GM10248 (cell line): ENCODE measurements around the gene LYPD6B.

Experiments
- CTCF ChIA-PET: fragments of 300-600 bp; sonication (Branson Sonifier 250); formaldehyde crosslinking; extraction: SDS; loops from one replicate; lab custom pipeline; 2021; ENCODE audit warnings: antibody characterized with exemption; lab: Yijun Ruan, JAX
- POLR2A ChIA-PET: fragments of 350-650 bp; sonication (Branson Sonifier 250); formaldehyde crosslinking; extraction: SDS; loops from one replicate; lab custom pipeline; 2020; ENCODE audit warnings: antibody characterized with exemption; lab: Yijun Ruan, JAX
- DNase-seq: peaks from one replicate; pipeline ENCODE4 v3.0.0; 2012; ENCODE audit errors: extremely low spot score
- TF ChIP-seq, protein P1 (sequence below): IDR thresholded peaks from 2 replicates; pipeline ENCODE4 v1.5.1; 2012; ENCODE audit warnings: mild to moderate bottlenecking, low read depth; ENCODE audit errors: extremely low read depth, missing control alignments, control extremely low read depth

LYPD6B gene

DNA sequence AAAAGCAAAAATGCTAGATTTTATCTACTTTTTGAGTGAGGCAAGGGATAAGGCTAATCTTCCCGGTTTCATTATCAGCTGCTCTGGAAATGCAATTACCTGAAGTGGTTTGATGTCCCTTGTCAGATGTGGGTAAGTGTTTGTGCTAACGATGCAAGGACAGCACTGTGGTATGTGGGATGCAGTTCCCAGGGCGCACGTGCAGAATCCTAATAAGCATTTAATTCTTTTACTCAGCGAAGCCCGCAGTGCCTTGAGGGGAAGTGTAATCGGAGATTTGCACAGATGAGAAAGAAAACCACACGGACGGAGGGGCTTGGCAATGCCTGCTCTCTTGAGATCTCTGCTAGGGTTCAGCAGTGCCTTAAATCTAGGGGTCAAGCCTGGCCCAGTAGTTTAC lies 183.4 kb downstream of the LYPD6B start:
- CTCF ChIA-PET, result no interaction called here
- DNase-seq, result no peak
- TF ChIP-seq, protein P1, sequence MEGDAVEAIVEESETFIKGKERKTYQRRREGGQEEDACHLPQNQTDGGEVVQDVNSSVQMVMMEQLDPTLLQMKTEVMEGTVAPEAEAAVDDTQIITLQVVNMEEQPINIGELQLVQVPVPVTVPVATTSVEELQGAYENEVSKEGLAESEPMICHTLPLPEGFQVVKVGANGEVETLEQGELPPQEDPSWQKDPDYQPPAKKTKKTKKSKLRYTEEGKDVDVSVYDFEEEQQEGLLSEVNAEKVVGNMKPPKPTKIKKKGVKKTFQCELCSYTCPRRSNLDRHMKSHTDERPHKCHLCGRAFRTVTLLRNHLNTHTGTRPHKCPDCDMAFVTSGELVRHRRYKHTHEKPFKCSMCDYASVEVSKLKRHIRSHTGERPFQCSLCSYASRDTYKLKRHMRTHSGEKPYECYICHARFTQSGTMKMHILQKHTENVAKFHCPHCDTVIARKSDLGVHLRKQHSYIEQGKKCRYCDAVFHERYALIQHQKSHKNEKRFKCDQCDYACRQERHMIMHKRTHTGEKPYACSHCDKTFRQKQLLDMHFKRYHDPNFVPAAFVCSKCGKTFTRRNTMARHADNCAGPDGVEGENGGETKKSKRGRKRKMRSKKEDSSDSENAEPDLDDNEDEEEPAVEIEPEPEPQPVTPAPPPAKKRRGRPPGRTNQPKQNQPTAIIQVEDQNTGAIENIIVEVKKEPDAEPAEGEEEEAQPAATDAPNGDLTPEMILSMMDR, result no peak
- POLR2A ChIA-PET, result no interaction called here

DNA sequence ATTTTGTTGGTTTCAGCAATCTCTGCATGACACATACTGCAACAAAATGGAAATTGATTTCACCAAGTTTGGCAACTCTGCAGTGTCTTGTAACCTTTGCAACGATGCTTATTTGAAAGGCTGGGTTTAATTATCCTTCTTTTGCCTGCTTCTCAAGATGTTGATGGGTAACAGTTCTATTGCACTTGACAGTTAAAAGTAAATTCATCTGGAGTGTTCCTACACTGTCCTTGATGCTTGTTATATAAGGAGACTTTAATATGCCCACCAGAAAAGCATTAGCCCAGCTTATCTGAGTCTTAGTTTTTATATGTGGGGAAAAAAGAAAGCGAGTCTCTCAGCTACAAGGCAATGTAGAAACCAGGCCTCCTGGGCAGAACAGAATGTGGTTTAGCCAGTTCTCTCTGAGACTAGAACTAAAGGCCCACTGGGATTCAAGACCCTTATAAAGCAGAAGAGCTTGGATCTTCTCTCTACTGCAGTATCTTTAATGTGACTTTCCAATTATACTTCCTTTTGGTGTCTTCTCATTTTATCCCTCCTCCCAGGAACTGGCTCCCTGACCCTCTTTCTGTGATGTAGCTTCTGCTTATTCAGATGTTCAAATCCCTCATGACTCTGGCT lies 185.1 kb downstream of the LYPD6B start:
- TF ChIP-seq, protein P1, result no peak
- DNase-seq, result no peak
- ChIA-PET POLR2A (no interaction called here), CTCF (interaction anchor here (1.0 to 1.7 kb wide), 2 partner anchors 9 to 15 kb away, joined by 5 to 6 read pairs; no protein-coding TSS in a partner anchor)

DNA sequence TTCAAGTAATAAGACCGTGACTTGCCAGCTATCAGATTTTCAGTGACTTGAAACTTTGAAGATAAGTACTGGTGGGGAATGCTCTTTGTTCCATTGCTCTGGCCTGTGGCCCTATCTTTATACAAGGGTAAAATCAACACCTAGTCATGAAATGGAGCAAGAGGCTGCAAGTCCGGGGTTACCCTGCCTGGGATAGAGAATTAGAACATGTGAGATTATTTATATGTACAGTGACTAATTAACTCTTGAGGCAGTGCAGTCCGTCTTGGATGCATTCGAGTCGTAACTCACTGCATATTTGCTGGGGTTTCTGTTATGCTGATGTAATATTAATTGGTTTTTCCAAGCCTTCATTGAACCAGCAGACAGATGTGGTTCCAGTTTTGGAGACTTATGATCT lies 186.0 kb downstream of the LYPD6B start:
- ChIA-PET CTCF (interaction anchor here (1.0 to 1.7 kb wide), 2 partner anchors 10 to 16 kb away, joined by 5 to 6 read pairs; no protein-coding TSS in a partner anchor), POLR2A (no interaction called here)
- TF ChIP-seq, protein P1, result no peak
- DNase-seq, result no peak

DNA sequence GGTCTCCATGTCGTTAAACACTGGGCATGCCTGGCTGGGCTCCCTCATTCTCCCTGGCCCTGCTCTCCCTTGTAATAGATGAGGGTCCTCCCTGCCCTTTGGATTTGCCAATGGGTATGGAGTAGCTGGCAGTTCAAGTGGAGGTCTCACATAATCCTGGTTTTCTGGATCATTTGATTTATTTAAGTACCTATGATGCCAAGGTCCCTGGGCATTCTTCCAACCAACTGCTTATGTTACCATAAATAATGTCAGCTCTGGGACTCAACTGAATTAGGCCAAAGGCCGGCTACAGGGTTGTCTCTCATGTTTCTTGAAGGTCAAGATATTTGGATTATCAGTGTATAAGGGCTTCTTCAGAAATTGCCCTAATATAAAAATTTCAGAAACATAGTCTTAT lies 186.9 kb downstream of the LYPD6B start:
- TF ChIP-seq, protein P1, result no peak
- ChIA-PET CTCF (no interaction called here), POLR2A (no interaction called here)
- no peak for DNase-seq

DNA sequence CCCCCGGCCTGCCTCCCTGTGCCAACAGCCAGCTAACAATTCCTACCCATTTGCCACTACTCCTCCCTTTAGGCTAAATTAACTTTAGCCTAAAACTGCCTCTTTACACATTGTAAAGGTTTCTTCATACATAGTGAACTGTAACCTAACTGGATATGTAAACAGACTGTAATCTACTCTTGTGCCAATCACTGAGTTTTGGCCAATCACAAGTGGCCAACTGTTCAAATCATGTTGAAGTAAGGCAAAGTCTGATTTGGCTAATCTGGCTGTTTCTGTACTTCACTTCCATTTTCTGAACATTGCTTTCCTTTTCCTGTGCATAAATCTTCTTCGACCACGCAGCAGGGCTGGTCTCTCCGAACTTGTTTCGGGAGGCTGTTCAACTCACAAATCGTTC lies 188.3 kb downstream of the LYPD6B start:
- ChIA-PET POLR2A (no interaction called here), CTCF (no interaction called here)
- no peak for DNase-seq
- TF ChIP-seq, protein P1, result no peak

DNA sequence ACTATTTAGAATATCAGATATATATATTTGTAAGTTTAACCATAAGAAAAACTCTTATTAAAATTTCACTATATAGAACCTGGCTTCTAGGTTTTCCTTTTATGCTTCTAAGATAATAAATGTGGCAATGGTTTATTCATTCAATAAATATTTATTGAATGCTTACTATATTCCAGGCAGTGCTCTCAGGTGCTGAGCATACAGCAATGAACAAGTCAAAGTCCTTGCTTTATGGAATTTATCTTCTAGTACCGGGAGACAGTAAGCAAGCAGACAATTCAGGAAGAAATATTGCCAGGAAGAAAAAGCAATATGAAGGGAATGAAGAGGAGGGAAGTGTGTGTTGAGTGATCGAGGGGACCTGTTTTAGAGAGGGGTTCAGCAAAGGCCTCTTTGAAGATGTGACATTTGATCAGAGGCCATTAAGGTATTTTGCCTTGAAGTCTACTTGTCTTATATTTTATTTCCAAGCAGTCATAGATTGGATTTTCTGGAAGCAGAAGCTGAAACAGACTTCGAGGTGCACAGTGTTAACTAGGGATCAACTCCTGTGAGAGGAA lies 197.4 kb downstream of the LYPD6B start:
- ChIA-PET POLR2A (no interaction called here), CTCF (no interaction called here)
- TF ChIP-seq, protein P1, result no peak
- no peak for DNase-seq
